Right lobe of liver (tissue), 6 donors: ENCODE results near the gene RFPL1. TPM values are rescaled to one million over a fixed set of nuclear protein-coding genes. Genes with fewer than 3 reads are reported as not detected.

Experiments used
- ATAC-seq, 4 donors: fragments of 200-7000 bp; cut with Tn5 transposase; one replicate each; pipeline ENCODE4 v1.9.1; 2020; ENCODE audit warnings: mild to moderate bottlenecking in 4 of 4, moderate library complexity in 4 of 4
- DNase-seq, 3 donors: peaks; one replicate each; pipeline ENCODE4 v3.0.0-alpha.2; 2020
- H3K27ac ChIP-seq, 3 donors: fragments of 200-600 bp; one replicate each; pipeline ENCODE4 v1.8.0; 2022
- H3K27me3 ChIP-seq, 2 donors: fragments of 200-600 bp; one replicate each; pipeline ENCODE4 v1.8.0; 2022
- H3K36me3 ChIP-seq, 4 donors: fragments of 200-600 bp; sonication (generic) in 1 of 4; one replicate each; pipeline versions ENCODE4 v1.5.1 to v1.8.0; 2017 to 2022; ENCODE audit warnings: control low read depth in 1 of 4
- H3K4me1 ChIP-seq, 4 donors: fragments of 200-600 bp; sonication (generic) in 1 of 4; one replicate each; pipeline versions ENCODE4 v1.5.1 to v1.8.0; 2017 to 2022; ENCODE audit warnings: control low read depth in 1 of 4
- H3K4me3 ChIP-seq, 3 donors: fragments of 200-600 bp; one replicate each; pipeline ENCODE4 v1.8.0; 2022
- H3K9me3 ChIP-seq, 4 donors: fragments of 200-600 bp; sonication (generic) in 1 of 4; one replicate each; pipeline versions ENCODE4 v1.5.1 to v1.8.0; 2017 to 2022; ENCODE audit warnings: control low read depth in 1 of 4
- CTCF ChIP-seq, 4 donors: fragments of 200-600 bp in 3 of 4; fragments of 450-650 bp in 1 of 4; IDR thresholded peaks; one replicate each; pipeline versions ENCODE4 v1.5.1 to v1.8.0; 2016 to 2022; ENCODE audit warnings: antibody characterized with exemption in 4 of 4, mild to moderate bottlenecking in 2 of 4
- POLR2A ChIP-seq: fragments of 450-650 bp; IDR thresholded peaks from one replicate; pipeline ENCODE4 v1.6.1; 2017; ENCODE audit warnings: antibody characterized with exemption, mild to moderate bottlenecking
- WGBS: methylation state at CpG from one replicate; pipeline ENCODE4 v1.1.6; 2018; ENCODE audit warnings: low coverage, low lambda C conversion rate; ENCODE audit not compliant: insufficient coverage; ENCODE audit errors: missing lambda C conversion rate; 5-methylcytosine and 5-hydroxymethylcytosine counted together
- intact Hi-C, 2 donors: fragments of 100-400 bp; cut with DNase I; formaldehyde crosslinking; loops; one replicate each; pipeline versions ENCODE4 v1.11.2 to v1.14.1; 2022
- total RNA-seq, 6 experiments: library from RNA; depleted of rRNA in 2 of 6; stranded (reverse); fragments of >200 nt in 2 of 6; fragmentation: NEBNext Ultra II Directional in 3 of 6; extraction: Animal tissue kit (Norgen Biotek cat#: 25700) in 3 of 6; gene quantifications; one replicate each; pipeline versions ENCODE4 v1.1.0 to v1.2.4, GENCODE V29; 2016 to 2023
- donor health status: DM: no; HTN: yes; CAD: no.
- donor health status: DM: no; HTN: no; CAD: no.
- donor health status: DM: no; HTN: no; CAD: no.
- donor health status: DM: no; HTN: yes; CAD: no.
- donor health status: DM: no; HTN: yes; CAD: no.

RFPL1 gene
- total RNA-seq, 6 experiments from 2014 or later = 0.35 to 0.37 TPM; not detected in 4

- intact Hi-C loops = no loop called here
- peak overlapping the region in 2 of 3 donors; percentile 18 to 22 for H3K4me3 ChIP-seq
- H3K36me3 ChIP-seq = no peaks in the 10 kb centered on the region
- H3K9me3 ChIP-seq = no peaks in the 10 kb centered on the region
- no peak overlapping the region for H3K27ac ChIP-seq
- H3K4me1 ChIP-seq = peaks cover 0 to 5% (median 0%) of the 10 kb centered on the region in 4 donors
- TF ChIP-seq POLR2A (no peak), CTCF (IDR thresholded peaks at IDR 0.05) (peak; percentile 78 to 84 (median 80))
- DNase-seq (peak in 2 of 3 donors; percentile 54), ATAC-seq (peak; percentile 74 to 88 (median 80))
- no peaks in the 10 kb centered on the region for H3K27me3 ChIP-seq
- 29% methylated on average over 8 of the region's 54 CpGs for WGBS
Observed at GRCh38 chr22:29470159-29470855, 31.9 kb downstream of the RFPL1 start.

GRCh38 chr22:29473001-29473400 is 34.6 kb downstream of the RFPL1 start:
- Histone ChIP-seq H3K27ac (no peak overlapping the region), H3K9me3 (no peaks in the 10 kb centered on the region), H3K27me3 (no peaks in the 10 kb centered on the region), H3K4me3 (no peak overlapping the region), H3K4me1 (peaks cover 0 to 7% (median 0%) of the 10 kb centered on the region in 4 donors), H3K36me3 (no peaks in the 10 kb centered on the region)
- TF ChIP-seq POLR2A (no peak), CTCF (IDR thresholded peaks at IDR 0.05) (no peak)
- ATAC-seq (no peak), DNase-seq (no peak)
- 14% methylated on average over 1 of the region's 5 CpGs for WGBS
- intact Hi-C loops = no loop called here

GRCh38 chr22:29475550-29475949 is 37.2 kb downstream of the RFPL1 start:
- intact Hi-C loops = no loop called here
- Histone ChIP-seq H3K9me3 (no peaks in the 10 kb centered on the region), H3K36me3 (no peaks in the 10 kb centered on the region), H3K4me1 (peaks cover 0 to 11% (median 0%) of the 10 kb centered on the region in 4 donors), H3K4me3 (no peak overlapping the region), H3K27ac (no peak overlapping the region), H3K27me3 (peaks cover 2 to 10% of the 10 kb centered on the region in 2 donors)
- WGBS = 85% methylated on average over 8 of the region's 8 CpGs
- ATAC-seq (no peak), DNase-seq (no peak)
- no peak for TF ChIP-seq CTCF (IDR thresholded peaks at IDR 0.05)
- TF ChIP-seq POLR2A = no peak

- H3K27ac ChIP-seq = no peak overlapping the region
- intact Hi-C loops = no loop called here
- 65% methylated on average over 4 of the region's 6 CpGs for WGBS
- H3K36me3 ChIP-seq = no peaks in the 10 kb centered on the region
- H3K9me3 ChIP-seq = no peaks in the 10 kb centered on the region
- no peak for TF ChIP-seq CTCF (IDR thresholded peaks at IDR 0.05)
- no peak for TF ChIP-seq POLR2A
- no peak for DNase-seq
- peaks cover 4 to 16% of the 10 kb centered on the region in 2 donors for H3K27me3 ChIP-seq
- no peak for ATAC-seq
- peaks cover 0 to 15% (median 0%) of the 10 kb centered on the region in 4 donors for H3K4me1 ChIP-seq
- H3K4me3 ChIP-seq = no peak overlapping the region
Observed at GRCh38 chr22:29476116-29476515, 37.7 kb downstream of the RFPL1 start.
